B cell (primary cell): Measurements from ENCODE around the gene CHN1. TPM values are rescaled to one million over a fixed set of nuclear protein-coding genes. Genes with fewer than 3 reads are reported as not detected.

Source experiments
- ATAC-seq: fragments of 200-7000 bp; cut with Tn5 transposase; one replicate; pipeline ENCODE4 v1.10.0; 2021; ENCODE audit warnings: low read depth, mild to moderate bottlenecking, moderate number of reproducible peaks, moderate library complexity
- CTCF ChIA-PET: fragments of 350-600 bp; sonication (Branson Sonifier 250); formaldehyde crosslinking; loops from one replicate; lab custom pipeline; 2021; ENCODE audit warnings: antibody characterized with exemption, inconsistent platforms; lab: Charles Lee
- POLR2A ChIA-PET: fragments of 350-600 bp; sonication (Branson Sonifier 250); formaldehyde crosslinking; loops from one replicate; lab custom pipeline; 2021; ENCODE audit warnings: antibody characterized with exemption; lab: Charles Lee
- DNase-seq: peaks from one replicate; pipeline ENCODE4 v3.0.0; 2013
- H2AFZ ChIP-seq: 2 replicates; pipeline ENCODE4 v1.6.1; 2012; ENCODE audit warnings: mild to moderate bottlenecking, low read depth, low read length; ENCODE audit not compliant: insufficient read depth, poor library complexity, severe bottlenecking
- H3K27ac ChIP-seq, 2 donors: 1 replicate in 1 of 2; 2 replicates in 1 of 2; pipeline ENCODE4 v1.5.1; 2012 to 2013; ENCODE audit warnings: low read length in 2 of 2, mild to moderate bottlenecking in 2 of 2, moderate library complexity in 1 of 2
- H3K27me3 ChIP-seq, 4 experiments: fragments of 200-600 bp in 1 of 4; sonication (generic) in 1 of 4; replicated peaks in 1 of 4; 1 replicate in 2 of 4; 2 replicates in 2 of 4; pipeline versions ENCODE4 v1.6.1 to v1.7.0; 2013 to 2016; ENCODE audit warnings: low read length in 3 of 4, mild to moderate bottlenecking in 2 of 4, mixed read lengths in 1 of 4, moderate library complexity in 1 of 4; ENCODE audit not compliant: insufficient read depth in 4 of 4, control insufficient read depth in 3 of 4; ENCODE audit errors: control extremely low read depth in 1 of 4
- H3K36me3 ChIP-seq, 2 experiments: replicated peaks in 1 of 2; 1 replicate in 1 of 2; 2 replicates in 1 of 2; pipeline versions ENCODE4 v1.6.1 to v1.7.1; 2013; ENCODE audit warnings: low read length in 1 of 2; ENCODE audit not compliant: insufficient read depth in 2 of 2, control insufficient read depth in 1 of 2; ENCODE audit errors: control extremely low read depth in 1 of 2, extremely low read depth in 1 of 2
- H3K4me1 ChIP-seq, 2 donors: fragments of 200-600 bp in 1 of 2; sonication (generic) in 1 of 2; 1 replicate in 1 of 2; 2 replicates in 1 of 2; pipeline versions ENCODE4 v1.5.1 to v1.6.1; 2013 to 2017; ENCODE audit warnings: low read length in 2 of 2; ENCODE audit not compliant: control insufficient read depth in 2 of 2, insufficient read depth in 2 of 2
- H3K4me2 ChIP-seq: replicated peaks from 2 replicates; pipeline ENCODE3; 2012; ENCODE audit warnings: mild to moderate bottlenecking, low read depth, low read length; ENCODE audit not compliant: poor library complexity, severe bottlenecking
- H3K4me3 ChIP-seq, 5 experiments: fragments of 200-600 bp in 1 of 5; sonication (generic) in 1 of 5; 1 replicate in 3 of 5; 2 replicates in 2 of 5; pipeline versions ENCODE4 v1.5.1 to v1.7.0; 2011 to 2016; ENCODE audit warnings: low read length in 4 of 5, mild to moderate bottlenecking in 4 of 5, low read depth in 2 of 5, control low read depth in 1 of 5, moderate library complexity in 1 of 5; ENCODE audit not compliant: insufficient read depth in 1 of 5; ENCODE audit errors: control extremely low read depth in 1 of 5, extremely low read depth in 1 of 5
- H3K79me2 ChIP-seq: fragments of 200-600 bp; sonication (generic); one replicate; pipeline ENCODE4 v1.6.0; 2016; ENCODE audit warnings: low read length; ENCODE audit not compliant: control insufficient read depth, insufficient read depth
- H3K9ac ChIP-seq: fragments of 200-600 bp; sonication (generic); 2 replicates; pipeline ENCODE4 v1.6.1; 2017; ENCODE audit warnings: mild to moderate bottlenecking, low read length, moderate library complexity
- H3K9me3 ChIP-seq, 3 donors: one replicate each; pipeline versions ENCODE4 v1.6.1 to v1.7.1; 2013; ENCODE audit warnings: low read length in 2 of 3; ENCODE audit not compliant: control insufficient read depth in 2 of 3, insufficient read depth in 1 of 3; ENCODE audit errors: control extremely low read depth in 1 of 3
- H4K20me1 ChIP-seq: 2 replicates; pipeline ENCODE4 v1.6.0; 2012; ENCODE audit warnings: mild to moderate bottlenecking, low read length; ENCODE audit not compliant: insufficient read depth, control insufficient read depth, poor library complexity, severe bottlenecking
- H3K27ac Mint-ChIP-seq: one replicate; pipeline ENCODE4 v1.8.0; 2021; ENCODE audit warnings: mixed read lengths
- H3K27me3 Mint-ChIP-seq: one replicate; pipeline ENCODE4 v1.8.0; 2021; ENCODE audit warnings: mixed read lengths
- H3K4me1 Mint-ChIP-seq: one replicate; pipeline ENCODE4 v1.8.0; 2021; ENCODE audit warnings: mixed read lengths
- H3K4me3 Mint-ChIP-seq: one replicate; pipeline ENCODE4 v1.8.0; 2021; ENCODE audit warnings: mixed read lengths
- H3K9me3 Mint-ChIP-seq: one replicate; pipeline ENCODE4 v1.8.0; 2022; ENCODE audit warnings: mixed read lengths; ENCODE audit not compliant: insufficient read depth
- CTCF ChIP-seq: fragments of 200-600 bp; IDR thresholded peaks from one replicate; pipeline ENCODE4 v1.8.0; 2022; ENCODE audit warnings: antibody characterized with exemption, mild to moderate bottlenecking
- EZH2 ChIP-seq: IDR thresholded peaks from 2 replicates; pipeline ENCODE4 v1.6.1; 2012; ENCODE audit warnings: borderline replicate concordance, low read depth, mild to moderate bottlenecking, moderate library complexity, low read length; ENCODE audit not compliant: insufficient read depth, poor library complexity, severe bottlenecking
- WGBS: methylation state at CpG from one replicate; pipeline ENCODE4 v1.1.5; 2013; ENCODE audit warnings: missing lambda C conversion rate; ENCODE audit not compliant: insufficient coverage; 5-methylcytosine and 5-hydroxymethylcytosine counted together
- intact Hi-C: fragments of 100-400 bp; cut with micrococcal nuclease; formaldehyde crosslinking; loops from one replicate; pipeline ENCODE4 v1.10.0; 2022
- polyA plus RNA-seq: library from polyadenylated mRNA; depleted of rRNA; stranded (reverse); fragments of >200 nt; gene quantifications from 2 replicates; pipeline ENCODE4 v1.2.3, GENCODE V29; 2012
- total RNA-seq, 2 donors: library from RNA; stranded (reverse); fragments of 120-200 nt in 1 of 2; gene quantifications; 1 replicate in 1 of 2; 2 replicates in 1 of 2; pipeline versions ENCODE4 v1.2.3 to v1.2.4, GENCODE V29; 2013 to 2022

CHN1 gene
- total and polyA plus RNA-seq, 2 donors (not counting 1 experiment from before 2014, with no cell fraction given) = 0.79 to 1.4 TPM

GRCh38 chr2:174774886-174775285, 230.3 kb downstream of the CHN1 start:
- no CpG with 5 or more reads among the region's 4 CpGs for WGBS
- Mint-ChIP-seq H3K27me3 (peaks cover 16% of the 10 kb centered on the region), H3K27ac (no peak overlapping the region), H3K4me3 (no peak overlapping the region), H3K9me3 (no peaks in the 10 kb centered on the region), H3K4me1 (peaks cover 11% of the 10 kb centered on the region)
- no peak overlapping the region for H3K4me2 ChIP-seq
- no peak overlapping the region for H3K27ac ChIP-seq
- no peak overlapping the region for H3K4me3 ChIP-seq
- H4K20me1 ChIP-seq = no peaks in the 10 kb centered on the region
- H3K9me3 ChIP-seq = no peaks in the 10 kb centered on the region
- no peak overlapping the region for H2AFZ ChIP-seq
- TF ChIP-seq CTCF = no peak
- TF ChIP-seq EZH2 = no peak
- DNase-seq (no peak), ATAC-seq (no peak)
- no peak overlapping the region for H3K9ac ChIP-seq
- peaks cover 0 to 10% (median 2%) of the 10 kb centered on the region in 4 experiments for H3K27me3 ChIP-seq
- intact Hi-C loops = no loop called here
- no peaks in the 10 kb centered on the region for H3K36me3 ChIP-seq
- peaks cover 0 to 6% of the 10 kb centered on the region in 2 donors for H3K4me1 ChIP-seq
- ChIA-PET POLR2A (no interaction called here), CTCF (interaction anchor here (8.0 kb wide), 1 partner anchor 25 kb away, joined by 59 read pairs; no protein-coding TSS in a partner anchor)
- no peaks in the 10 kb centered on the region for H3K79me2 ChIP-seq

- no peak for DNase-seq
- Histone ChIP-seq H3K4me2 (no peak overlapping the region), H4K20me1 (no peaks in the 10 kb centered on the region), H2AFZ (no peak overlapping the region), H3K79me2 (no peaks in the 10 kb centered on the region), H3K27ac (no peak overlapping the region), H3K4me3 (no peak overlapping the region), H3K36me3 (no peaks in the 10 kb centered on the region), H3K9ac (no peak overlapping the region), H3K27me3 (peaks cover 0 to 10% (median 4%) of the 10 kb centered on the region in 4 experiments), H3K4me1 (peaks cover 0 to 3% of the 10 kb centered on the region in 2 donors), H3K9me3 (peaks cover 0 to 2% (median 0%) of the 10 kb centered on the region in 3 donors)
- H3K27me3 Mint-ChIP-seq = peaks cover 13% of the 10 kb centered on the region
- no CpG with 5 or more reads among the region's 2 CpGs for WGBS
- no peaks in the 10 kb centered on the region for H3K9me3 Mint-ChIP-seq
- TF ChIP-seq EZH2 (no peak), CTCF (no peak)
- CTCF ChIA-PET = interaction anchor here (8.0 kb wide), 1 partner anchor 23 kb away, joined by 59 read pairs; no protein-coding TSS in a partner anchor
- intact Hi-C loops = no loop called here
- no peak overlapping the region for H3K4me3 Mint-ChIP-seq
- no peak overlapping the region for H3K27ac Mint-ChIP-seq
- no peak for ATAC-seq
- POLR2A ChIA-PET = no interaction called here
- peaks cover 11% of the 10 kb centered on the region for H3K4me1 Mint-ChIP-seq
These were observed 232.0 kb downstream of the CHN1 start for GRCh38 chr2:174773215-174773614.
